ENCODE results near the gene PRRX1. TPM values are rescaled to one million over a fixed set of nuclear protein-coding genes. Genes with fewer than 3 reads are reported as not detected.

The PRRX1 gene
- total RNA-seq, 1 experiment from 2014 or later: 4.1 TPM

GRCh38 chr1:170664828-170665612 lies 1.1 kb downstream of the PRRX1 start:
- DNase-seq (ENCODE audit: low read depth): peak; percentile 67

- no peak for DNase-seq (ENCODE audit: low read depth)
These were observed 1.7 kb downstream of the PRRX1 start for GRCh38 chr1:170665629-170666028.

- DNase-seq (ENCODE audit: low read depth): no peak
These were observed 2.8 kb downstream of the PRRX1 start for GRCh38 chr1:170666541-170667254.

GRCh38 chr1:170668209-170669106 lies 4.5 kb downstream of the PRRX1 start:
- DNase-seq (ENCODE audit: low read depth): no peak

- DNase-seq (ENCODE audit: low read depth): no peak
These were observed 5.1 kb downstream of the PRRX1 start for GRCh38 chr1:170669107-170669445.

GRCh38 chr1:170669586-170670530 lies 5.9 kb downstream of the PRRX1 start:
- DNase-seq (ENCODE audit: low read depth): no peak

- no peak for DNase-seq (ENCODE audit: low read depth)
These were observed 7.1 kb downstream of the PRRX1 start for GRCh38 chr1:170670802-170671628.

- DNase-seq (ENCODE audit: low read depth): no peak
These were observed 7.7 kb downstream of the PRRX1 start for GRCh38 chr1:170671629-170671963.

GRCh38 chr1:170672316-170672715 lies 8.4 kb downstream of the PRRX1 start:
- no peak for DNase-seq (ENCODE audit: low read depth)

- no peak for DNase-seq (ENCODE audit: low read depth)
These were observed 10.3 kb downstream of the PRRX1 start for GRCh38 chr1:170674239-170674638.

GRCh38 chr1:170674986-170675385 lies 11.1 kb downstream of the PRRX1 start:
- DNase-seq (ENCODE audit: low read depth): no peak

- no peak for DNase-seq (ENCODE audit: low read depth)
These were observed 11.9 kb downstream of the PRRX1 start for GRCh38 chr1:170675865-170676264.

GRCh38 chr1:170676628-170677027 lies 12.7 kb downstream of the PRRX1 start:
- DNase-seq (ENCODE audit: low read depth): no peak

GRCh38 chr1:170678027-170678600 lies 14.2 kb downstream of the PRRX1 start:
- DNase-seq (ENCODE audit: low read depth): no peak

GRCh38 chr1:170680428-170680827 lies 16.5 kb downstream of the PRRX1 start:
- DNase-seq (ENCODE audit: low read depth): no peak

- no peak for DNase-seq (ENCODE audit: low read depth)
These were observed 18.2 kb downstream of the PRRX1 start for GRCh38 chr1:170682169-170682568.

GRCh38 chr1:170682809-170683208 lies 18.9 kb downstream of the PRRX1 start:
- DNase-seq (ENCODE audit: low read depth): no peak

GRCh38 chr1:170685166-170685565 lies 21.2 kb downstream of the PRRX1 start:
- DNase-seq (ENCODE audit: low read depth): peak; percentile 43

GRCh38 chr1:170686291-170686690 lies 22.4 kb downstream of the PRRX1 start:
- no peak for DNase-seq (ENCODE audit: low read depth)

- DNase-seq (ENCODE audit: low read depth): no peak
These were observed 23.7 kb downstream of the PRRX1 start for GRCh38 chr1:170687621-170688020.

Data from Daoy (cell line).